DMS153 treated with DMSO at 0.1 percent for 48 hours (cell line): ENCODE data around the gene KLHDC3.

Experiments used
- DNase-seq: peaks from one replicate; lab custom pipeline; 2025; ENCODE audit not compliant: unreplicated experiment; lab: John Stamatoyannopoulos, UW

Gene KLHDC3

GRCh38 chr6:43053545-43054205 lies 39.6 kb downstream of the KLHDC3 start, which contains the start of gene CUL7:
Gene CUL7 (minus strand): TSS chr6:43053851. CDS start chr6:43052788, 1,063 bp downstream.
- peak; percentile 86 for DNase-seq

DNA sequence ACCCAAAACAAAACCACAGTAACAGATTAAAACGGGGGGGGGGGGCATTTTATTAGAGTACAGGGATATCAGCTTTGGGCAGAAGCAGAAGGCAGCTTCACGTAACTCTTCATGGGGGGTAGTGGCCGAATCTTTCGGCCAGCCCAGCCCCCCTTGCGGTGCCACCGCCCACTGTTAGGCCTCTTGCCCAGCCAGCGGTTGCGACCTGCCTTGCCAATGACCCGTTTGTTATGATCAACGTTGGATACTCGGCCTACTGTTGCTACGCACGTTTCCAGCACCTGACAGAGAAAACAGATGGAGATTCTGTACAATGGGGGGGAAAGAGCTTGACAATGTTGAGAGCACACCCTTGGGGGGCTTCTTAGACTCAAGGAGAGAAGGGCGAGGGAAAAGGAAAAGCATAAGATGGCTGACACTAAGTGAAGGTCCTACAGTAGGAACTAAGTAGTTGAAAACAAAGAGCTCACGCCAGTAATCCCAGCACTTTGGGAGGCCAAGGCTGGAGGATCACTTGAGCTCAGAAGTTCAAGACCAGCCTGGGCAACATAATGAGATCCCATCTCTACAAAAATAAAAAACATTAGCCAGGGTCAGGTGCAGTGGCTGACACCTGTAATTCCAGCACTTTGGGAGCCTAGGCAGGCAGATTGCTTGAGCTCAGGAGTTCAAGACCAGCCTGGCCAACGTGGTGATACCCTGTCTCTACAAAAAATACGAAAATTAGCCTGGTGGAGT lies 40.3 kb downstream of the KLHDC3 start:
- DNase-seq, result no peak

- no peak for DNase-seq
Measured at GRCh38 chr6:43055966-43056365, 41.9 kb downstream of the KLHDC3 start.

- DNase-seq, result no peak
Measured at GRCh38 chr6:43058531-43058930, 44.5 kb downstream of the KLHDC3 start.

DNA sequence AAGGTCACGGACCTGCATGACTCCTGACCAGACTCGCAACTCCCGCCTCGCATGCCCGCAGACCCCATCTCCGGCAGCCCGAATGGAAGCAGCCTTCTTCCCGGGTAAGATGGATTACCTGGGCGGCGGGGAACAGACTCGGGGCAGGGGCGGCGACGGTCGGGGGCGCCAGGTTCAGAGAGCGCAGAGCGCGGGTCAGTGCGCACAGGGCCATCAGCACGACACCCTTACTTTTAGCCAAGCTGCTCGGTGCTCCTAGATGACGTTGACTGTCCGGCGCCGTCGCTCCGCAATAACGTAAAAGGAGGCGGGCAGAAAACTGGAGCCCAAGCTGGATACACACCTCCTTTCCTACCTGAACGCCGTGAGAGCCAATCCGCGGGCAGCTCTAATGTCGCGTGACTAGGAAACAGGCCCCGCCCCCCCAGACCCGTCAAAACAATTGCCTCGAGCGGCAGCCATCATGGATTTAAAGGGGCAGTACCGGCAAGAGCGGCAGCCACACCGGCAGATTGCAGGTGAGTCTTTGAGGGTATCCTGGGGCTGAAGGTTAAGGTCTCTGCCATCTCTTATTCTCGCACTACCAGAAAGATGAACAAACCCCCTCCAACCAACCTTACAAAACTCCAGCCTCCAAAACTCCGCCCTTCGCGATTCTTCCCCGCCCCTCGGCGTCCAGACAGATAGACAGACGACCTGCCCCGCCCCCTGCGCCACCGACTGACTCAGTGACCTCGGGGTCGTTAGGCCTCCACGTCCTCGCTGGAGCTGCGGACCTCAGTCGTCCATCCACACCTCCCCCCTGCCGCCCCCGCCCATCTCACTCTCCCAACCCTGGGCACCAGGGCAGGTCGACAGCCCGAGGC lies 45.4 kb downstream of the KLHDC3 start, which contains the start of the genes KLC4 and MRPL2:
Gene KLC4 (plus strand): TSS at position 464 of the 866 bp plus-strand sequence. CDS start 1,705 bp downstream, outside the sequence.
Gene MRPL2 (minus strand): TSS at position 267 of the 866 bp plus-strand sequence. CDS start 53 bp downstream, at position 214.
- peak; percentile 94 for DNase-seq

GRCh38 chr6:43060034-43060754 lies 46.1 kb downstream of the KLHDC3 start:
- DNase-seq, result no peak

DNA sequence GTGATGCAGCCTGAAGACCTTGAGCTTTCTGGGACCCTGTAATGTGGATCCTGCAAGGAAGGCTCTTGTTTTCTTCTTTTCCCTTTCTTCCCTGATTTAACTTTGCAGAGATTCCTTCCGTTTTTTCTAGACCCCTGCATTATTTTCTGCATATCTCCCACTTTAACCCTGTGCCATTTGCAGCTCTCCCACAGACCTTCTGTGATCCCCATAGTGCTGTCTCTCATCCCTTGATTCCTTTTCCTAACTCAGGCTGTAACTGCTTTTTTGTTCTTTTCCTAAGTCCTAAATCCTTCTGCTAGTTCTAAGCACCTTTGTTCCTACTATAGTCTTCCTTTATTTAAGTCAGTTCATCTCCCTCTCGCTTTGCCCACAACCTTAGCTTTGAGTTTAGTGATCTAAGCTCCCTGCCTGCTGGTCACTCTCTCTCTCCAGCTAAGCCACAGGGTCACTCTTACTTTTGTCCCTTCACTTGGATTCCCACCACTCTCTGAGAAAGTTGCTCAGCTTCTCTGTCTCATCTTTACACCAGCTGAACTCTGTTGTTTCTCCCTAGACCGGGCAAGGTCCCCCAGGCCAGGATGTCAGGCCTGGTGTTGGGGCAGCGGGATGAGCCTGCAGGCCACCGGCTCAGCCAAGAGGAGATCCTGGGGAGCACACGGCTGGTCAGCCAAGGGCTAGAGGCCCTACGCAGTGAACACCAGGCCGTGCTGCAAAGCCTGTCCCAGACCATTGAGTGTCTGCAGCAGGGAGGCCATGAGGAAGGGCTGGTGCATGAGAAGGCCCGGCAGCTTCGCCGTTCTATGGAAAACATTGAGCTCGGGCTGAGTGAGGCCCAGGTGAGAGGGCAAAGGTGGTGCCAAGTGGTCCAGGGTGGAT lies 46.9 kb downstream of the KLHDC3 start:
- DNase-seq, result no peak

DNA sequence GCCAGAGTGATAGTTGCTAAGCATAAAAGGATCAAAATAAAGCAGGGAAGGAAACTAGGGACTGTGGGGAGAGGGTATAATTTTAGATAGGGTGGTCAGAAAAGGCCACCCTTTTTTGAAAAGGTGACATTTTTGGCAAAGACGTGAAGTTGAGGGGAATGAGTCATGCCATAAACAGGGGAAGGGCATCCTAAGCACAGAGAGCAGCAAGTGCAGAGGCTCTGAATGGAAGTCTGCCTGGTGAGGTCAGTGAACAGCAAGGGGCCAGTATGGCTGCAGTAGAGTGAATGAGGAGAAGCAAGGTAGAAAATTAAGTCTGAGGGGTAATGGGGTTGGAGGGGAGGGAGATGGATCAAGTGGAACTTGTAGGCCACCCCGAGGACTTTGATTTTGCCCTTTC lies 47.8 kb downstream of the KLHDC3 start:
- no peak for DNase-seq

- no peak for DNase-seq
Measured at GRCh38 chr6:43062818-43063217, 48.8 kb downstream of the KLHDC3 start.

DNA sequence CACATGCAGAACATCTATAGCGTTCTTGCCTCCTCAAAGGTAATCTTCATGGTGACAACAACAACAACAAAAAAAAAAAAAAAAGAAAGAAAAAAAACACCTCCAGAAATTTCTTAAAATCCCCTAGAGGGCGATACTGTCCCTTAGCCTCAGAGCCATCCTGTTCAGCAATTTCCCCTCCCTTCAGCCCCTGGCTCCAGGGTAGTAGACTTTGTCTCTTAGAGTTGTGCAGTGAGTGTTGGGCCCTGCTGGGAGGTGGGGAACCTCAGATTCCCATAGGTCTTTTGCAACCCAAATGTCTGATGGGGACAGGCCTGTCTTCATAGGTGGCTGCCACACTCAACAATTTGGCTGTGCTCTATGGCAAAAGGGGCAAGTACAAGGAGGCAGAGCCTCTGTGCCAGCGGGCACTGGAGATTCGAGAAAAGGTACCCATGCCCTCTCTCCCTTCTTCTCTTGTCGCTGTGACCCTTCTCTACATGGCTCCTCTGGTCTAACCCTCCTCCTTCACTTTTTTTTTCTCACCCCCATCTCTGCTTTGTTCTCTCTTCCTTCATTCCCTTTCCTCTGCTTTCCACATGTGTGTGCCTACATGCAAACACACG lies 56.1 kb downstream of the KLHDC3 start:
- DNase-seq, result peak; percentile 19
